ENCODE results near the gene LRRC27.

- TF ChIP-seq EZH2 (IDR thresholded peaks at IDR 0.05; ENCODE audit: insufficient read depth, poor library complexity, severe bottlenecking): no peak
- TF ChIP-seq EZH2phosphoT487 (IDR thresholded peaks at IDR 0.05; ENCODE audit: insufficient read depth, low read depth): no peak
Observed at GRCh38 chr10:132377326-132377725, 45.3 kb downstream of the LRRC27 start.
